PC-9 (cell line): ENCODE results near the gene UMAD1. TPM values are rescaled to one million over a fixed set of nuclear protein-coding genes. Genes with fewer than 3 reads are reported as not detected.
"Not testable (repeated sequence)": the region's sequence is repeated elsewhere in the genome, so short reads cannot be mapped to it uniquely, and the experiment has no call there.

Source experiments
- BruUV-seq: library from RNA; stranded (reverse); fragments of 400-500 nt; replicated peaks from 2 replicates; lab custom pipeline; 2021; lab: Mats Ljungman, UMichigan
- CTCF ChIA-PET: fragments of 300-600 bp; sonication (Branson Sonifier 250); formaldehyde crosslinking; loops from one replicate; lab custom pipeline; 2022; ENCODE audit warnings: antibody characterized with exemption; lab: Charles Lee
- POLR2A ChIA-PET: fragments of 300-600 bp; sonication (Branson Sonifier 250); formaldehyde crosslinking; loops from one replicate; lab custom pipeline; 2022; ENCODE audit warnings: antibody characterized with exemption; ENCODE audit not compliant: unreplicated experiment; lab: Charles Lee
- DNase-seq, 2 experiments: peaks; one replicate each; pipeline versions ENCODE4 v3.0.0 to v3.0.0-alpha.2; 2015 to 2022; ENCODE audit warnings: mixed read lengths in 1 of 2
- H2AFZ ChIP-seq: fragments of 200-600 bp; sonication (generic); 2 replicates; pipeline ENCODE4 v1.8.1; 2017; ENCODE audit warnings: antibody characterized with exemption
- H3F3A ChIP-seq: fragments of 200-600 bp; sonication (generic); 2 replicates; pipeline ENCODE4 v1.8.1; 2017; ENCODE audit warnings: antibody characterized with exemption, mild to moderate bottlenecking, low read depth; ENCODE audit not compliant: insufficient read depth
- H3K27ac ChIP-seq: fragments of 200-600 bp; sonication (generic); 2 replicates; pipeline ENCODE4 v1.6.1; 2016; ENCODE audit warnings: mixed run types
- H3K27me3 ChIP-seq: fragments of 200-600 bp; sonication (generic); 2 replicates; pipeline ENCODE4 v1.6.1; 2016; ENCODE audit warnings: low read depth, mixed run types; ENCODE audit not compliant: insufficient read depth
- H3K36me3 ChIP-seq: fragments of 200-600 bp; sonication (generic); 2 replicates; pipeline ENCODE4 v1.6.1; 2016; ENCODE audit warnings: low read depth, mixed run types
- H3K4me1 ChIP-seq: fragments of 200-600 bp; sonication (generic); replicated peaks from 2 replicates; pipeline ENCODE4 v1.6.1; 2016; ENCODE audit warnings: mixed run types; ENCODE audit not compliant: insufficient read depth
- H3K4me2 ChIP-seq: fragments of 200-600 bp; sonication (generic); 2 replicates; pipeline ENCODE4 v1.6.1; 2017; ENCODE audit warnings: mixed run types
- H3K4me3 ChIP-seq: fragments of 200-600 bp; sonication (generic); 2 replicates; pipeline ENCODE4 v1.6.1; 2016; ENCODE audit warnings: mixed run types
- H3K79me2 ChIP-seq: fragments of 200-600 bp; sonication (generic); 2 replicates; pipeline ENCODE4 v1.6.1; 2017; ENCODE audit warnings: low read depth, mixed run types
- H3K9me2 ChIP-seq: fragments of 200-600 bp; sonication (generic); 2 replicates; pipeline ENCODE4 v1.8.1; 2017; ENCODE audit warnings: mild to moderate bottlenecking; ENCODE audit not compliant: insufficient read depth
- H3K9me3 ChIP-seq: fragments of 200-600 bp; sonication (generic); 2 replicates; pipeline ENCODE4 v1.8.1; 2016; ENCODE audit warnings: low read depth; ENCODE audit not compliant: insufficient read depth
- H4K20me1 ChIP-seq: fragments of 200-600 bp; sonication (generic); 2 replicates; pipeline ENCODE4 v1.8.1; 2017; ENCODE audit not compliant: insufficient read depth
- EZH2 ChIP-seq: fragments of 200-600 bp; sonication (generic); IDR thresholded peaks from 2 replicates; pipeline ENCODE4 v1.8.0; 2017; ENCODE audit warnings: antibody characterized with exemption, low read depth
- intact Hi-C: fragments of 100-400 bp; cut with micrococcal nuclease; formaldehyde crosslinking; loops from one replicate; pipeline ENCODE4 v1.10.0; 2022; ENCODE audit not compliant: unreplicated experiment
- total RNA-seq: library from RNA; stranded (reverse); gene quantifications from 2 replicates; pipeline ENCODE4 v1.2.3, GENCODE V29; 2021
- TF ChIP-seq, protein P1 (sequence below): fragments of 200-600 bp; sonication (generic); conservative IDR thresholded peaks from 2 replicates; pipeline ENCODE4 v1.6.1; 2017; ENCODE audit warnings: mixed run types, antibody characterized with exemption, mild to moderate bottlenecking, moderate library complexity

The UMAD1 gene
- total RNA-seq, 1 experiment from 2014 or later: 20.5 TPM

DNA sequence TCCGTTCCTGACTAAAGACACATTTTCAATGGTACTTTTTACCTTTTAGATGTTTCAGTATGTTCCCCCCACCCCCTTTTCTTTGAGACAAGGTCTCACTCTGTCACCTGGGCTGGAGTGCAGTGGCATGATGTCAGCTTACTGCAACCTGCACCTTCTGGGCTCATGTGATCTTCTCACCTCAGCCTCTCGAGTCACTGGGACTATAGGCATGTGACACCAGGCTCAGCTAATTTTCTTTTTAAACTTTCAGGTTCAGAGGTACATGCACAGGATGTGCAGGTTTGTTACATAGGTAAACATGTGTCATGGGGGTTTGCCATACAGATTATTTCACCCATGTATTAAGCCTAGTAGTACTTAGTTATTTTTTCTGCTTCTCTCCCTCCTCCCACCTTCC, 177.2 kb downstream of the UMAD1 start:
- ChIA-PET POLR2A (no interaction called here), CTCF (no interaction called here)
- H4K20me1 ChIP-seq: no peaks in the 10 kb centered on the region
- intact Hi-C loops: no loop called here
- BruUV-seq: no TSS peak
- H3K79me2 ChIP-seq: no peaks in the 10 kb centered on the region
- no peaks in the 10 kb centered on the region for H3K27me3 ChIP-seq
- no peaks in the 10 kb centered on the region for H3K4me1 ChIP-seq
- no peak overlapping the region for H2AFZ ChIP-seq
- no peaks in the 10 kb centered on the region for H3K9me3 ChIP-seq
- TF ChIP-seq, protein P1, sequence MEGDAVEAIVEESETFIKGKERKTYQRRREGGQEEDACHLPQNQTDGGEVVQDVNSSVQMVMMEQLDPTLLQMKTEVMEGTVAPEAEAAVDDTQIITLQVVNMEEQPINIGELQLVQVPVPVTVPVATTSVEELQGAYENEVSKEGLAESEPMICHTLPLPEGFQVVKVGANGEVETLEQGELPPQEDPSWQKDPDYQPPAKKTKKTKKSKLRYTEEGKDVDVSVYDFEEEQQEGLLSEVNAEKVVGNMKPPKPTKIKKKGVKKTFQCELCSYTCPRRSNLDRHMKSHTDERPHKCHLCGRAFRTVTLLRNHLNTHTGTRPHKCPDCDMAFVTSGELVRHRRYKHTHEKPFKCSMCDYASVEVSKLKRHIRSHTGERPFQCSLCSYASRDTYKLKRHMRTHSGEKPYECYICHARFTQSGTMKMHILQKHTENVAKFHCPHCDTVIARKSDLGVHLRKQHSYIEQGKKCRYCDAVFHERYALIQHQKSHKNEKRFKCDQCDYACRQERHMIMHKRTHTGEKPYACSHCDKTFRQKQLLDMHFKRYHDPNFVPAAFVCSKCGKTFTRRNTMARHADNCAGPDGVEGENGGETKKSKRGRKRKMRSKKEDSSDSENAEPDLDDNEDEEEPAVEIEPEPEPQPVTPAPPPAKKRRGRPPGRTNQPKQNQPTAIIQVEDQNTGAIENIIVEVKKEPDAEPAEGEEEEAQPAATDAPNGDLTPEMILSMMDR: no peak
- no peak for TF ChIP-seq EZH2
- peaks cover 3% of the 10 kb centered on the region; the same call in 1 of the 2 replicates for H3F3A ChIP-seq
- no peak for DNase-seq
- H3K9me2 ChIP-seq: no peaks in the 10 kb centered on the region
- H3K4me2 ChIP-seq: no peak overlapping the region
- no peak overlapping the region for H3K4me3 ChIP-seq
- H3K36me3 ChIP-seq: peaks cover 3% of the 10 kb centered on the region; the same call in 1 of the 2 replicates
- H3K27ac ChIP-seq: no peak overlapping the region

DNA sequence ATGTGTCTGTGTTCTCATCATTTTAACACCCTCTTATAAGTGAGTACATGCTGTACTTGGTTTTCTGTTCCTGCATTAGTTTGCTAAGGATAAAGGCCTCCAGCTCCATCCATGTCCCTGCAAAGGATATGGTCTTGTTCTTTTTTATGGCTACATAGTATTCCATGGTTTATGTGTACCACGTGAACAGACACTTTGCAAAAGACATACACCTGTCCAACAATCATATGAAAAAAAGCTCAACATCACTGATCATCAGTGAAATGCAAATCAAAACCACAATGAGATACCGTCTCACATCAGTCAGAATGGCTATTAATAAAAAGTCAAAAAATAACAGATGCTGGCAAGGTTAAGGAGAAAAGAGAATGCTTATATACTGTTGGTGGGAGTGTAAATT, 177.6 kb downstream of the UMAD1 start:
- DNase-seq, H3K27me3 ChIP-seq, H2AFZ ChIP-seq, H3K4me1 ChIP-seq, CTCF ChIA-PET, H3K27ac ChIP-seq, POLR2A ChIA-PET, intact Hi-C loops, H3F3A ChIP-seq, BruUV-seq, H3K4me2 ChIP-seq, H4K20me1 ChIP-seq, H3K9me2 ChIP-seq, H3K79me2 ChIP-seq, H3K36me3 ChIP-seq, H3K9me3 ChIP-seq, H3K4me3 ChIP-seq: not testable (repeated sequence)

DNA sequence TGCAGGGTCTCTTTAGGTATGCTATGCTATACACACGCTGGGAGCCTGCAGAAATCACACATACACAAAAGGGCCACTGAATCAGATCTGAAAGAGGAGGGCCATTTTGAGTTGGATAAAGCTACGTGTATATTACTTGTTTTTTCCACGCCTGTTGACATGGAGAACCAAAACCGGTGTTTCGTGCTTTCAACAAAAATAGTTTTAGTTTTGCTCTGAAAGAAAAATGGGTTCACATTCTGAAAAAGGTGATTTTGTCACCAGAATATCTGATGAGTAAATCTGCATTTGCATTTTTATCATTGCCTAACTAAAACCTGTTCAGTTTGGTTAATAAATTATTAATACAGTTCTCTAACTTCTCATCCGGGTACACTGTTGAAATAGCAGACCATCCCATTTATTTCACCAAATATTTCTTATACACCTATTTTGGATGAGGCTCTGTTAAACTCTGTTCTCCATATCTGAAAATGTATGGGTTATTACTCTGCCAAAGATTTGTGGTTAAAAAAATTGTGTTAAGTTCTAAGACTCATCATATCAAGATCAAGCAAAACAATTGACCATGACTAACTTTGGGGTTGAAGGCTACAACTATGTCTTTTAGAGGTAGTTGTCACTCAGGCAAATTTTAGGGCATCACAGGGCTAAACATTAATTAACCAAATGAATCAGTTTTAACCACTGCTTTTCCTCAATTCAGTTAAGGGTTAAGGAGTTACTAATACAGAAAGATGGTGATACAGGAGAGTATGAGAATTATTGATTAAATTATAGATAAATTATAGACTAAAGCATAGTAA, 179.1 kb downstream of the UMAD1 start:
- Histone ChIP-seq H4K20me1 (no peaks in the 10 kb centered on the region), H3K4me2 (no peak overlapping the region), H3K4me3 (no peak overlapping the region), H3K36me3 (peaks cover 3% of the 10 kb centered on the region; the same call in 1 of the 2 replicates), H3K9me3 (0 out of 2 replicates have a peak, but pooled peaks cover 2% of the 10 kb centered on the region), H3K27ac (no peak overlapping the region), H2AFZ (no peak overlapping the region), H3K79me2 (no peaks in the 10 kb centered on the region), H3K27me3 (no peaks in the 10 kb centered on the region), H3K9me2 (no peaks in the 10 kb centered on the region), H3F3A (peaks cover 3% of the 10 kb centered on the region; the same call in 1 of the 2 replicates), H3K4me1 (no peaks in the 10 kb centered on the region)
- ChIA-PET POLR2A (no interaction called here), CTCF (no interaction called here)
- BruUV-seq: no TSS peak
- intact Hi-C loops: no loop called here
- no peak for DNase-seq
- TF ChIP-seq, protein P1: no peak
- TF ChIP-seq EZH2: no peak
